Skeletal muscle tissue (tissue), 4 donors: ENCODE data around the gene PBOV1. TPM values are rescaled to one million over a fixed set of nuclear protein-coding genes. Genes with fewer than 3 reads are reported as not detected.
"Not testable (repeated sequence)": the region's sequence is repeated elsewhere in the genome, so short reads cannot be mapped to it uniquely, and the experiment has no call there.

Source experiments
- H3K27ac ChIP-seq: one replicate; pipeline ENCODE4 v1.7.0; 2013; ENCODE audit warnings: mild to moderate bottlenecking, low read depth, low read length, inconsistent platforms
- H3K27me3 ChIP-seq, 3 donors: one replicate each; pipeline ENCODE4 v1.7.0; 2013; ENCODE audit warnings: low read length in 3 of 3; ENCODE audit not compliant: control insufficient read depth in 3 of 3, insufficient read depth in 3 of 3
- H3K36me3 ChIP-seq, 3 donors: one replicate each; pipeline ENCODE4 v1.7.0; 2013; ENCODE audit warnings: low read length in 3 of 3; ENCODE audit not compliant: control insufficient read depth in 3 of 3, insufficient read depth in 3 of 3
- H3K4me1 ChIP-seq, 3 donors: one replicate each; pipeline ENCODE4 v1.7.0; 2013; ENCODE audit warnings: low read length in 3 of 3, mild to moderate bottlenecking in 3 of 3; ENCODE audit not compliant: control insufficient read depth in 3 of 3, insufficient read depth in 3 of 3
- H3K4me3 ChIP-seq, 3 donors: one replicate each; pipeline ENCODE4 v1.7.0; 2013; ENCODE audit warnings: low read length in 3 of 3
- H3K9ac ChIP-seq, 3 donors: one replicate each; pipeline ENCODE4 v1.7.0; 2013; ENCODE audit warnings: low read length in 3 of 3, mild to moderate bottlenecking in 3 of 3, moderate library complexity in 2 of 3, low read depth in 1 of 3
- H3K9me3 ChIP-seq, 3 donors: one replicate each; pipeline ENCODE4 v1.7.0; 2013; ENCODE audit warnings: low read length in 3 of 3; ENCODE audit not compliant: control insufficient read depth in 3 of 3
- total RNA-seq: library from RNA; depleted of rRNA; stranded (reverse); fragments of >200 nt; gene quantifications from one replicate; pipeline ENCODE4 v1.2.3, GENCODE V29; 2014
- donor health status: Osteomylitis.

PBOV1 gene
- total RNA-seq, 1 donor from 2014 or later, result not detected

DNA sequence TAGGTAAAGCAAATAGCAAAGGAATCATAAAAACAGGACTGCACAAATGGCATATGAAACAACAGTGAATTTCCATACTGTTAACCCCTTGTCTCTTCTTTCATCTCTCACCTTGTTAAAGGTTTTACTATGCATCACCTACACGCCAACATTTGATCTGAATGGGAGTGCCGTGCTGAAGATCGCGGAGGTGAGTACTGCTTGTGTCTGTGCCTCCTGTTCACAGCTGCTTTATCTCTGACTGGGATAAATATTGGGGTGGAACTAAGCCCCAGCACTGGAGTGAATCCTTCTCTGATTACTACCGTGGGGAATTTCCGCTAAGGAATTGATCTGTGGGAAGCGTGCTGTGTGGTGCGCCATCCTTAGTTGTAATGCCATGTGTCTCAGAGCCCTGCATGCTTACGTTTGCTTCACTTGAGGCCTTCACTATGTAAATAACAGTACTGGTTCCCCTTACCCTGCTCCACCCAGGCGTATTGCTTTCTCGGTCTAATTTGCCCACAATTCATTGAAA lies 11.4 kb upstream of the PBOV1 start:
- H3K27ac ChIP-seq, result no peak overlapping the region
- no peaks in the 10 kb centered on the region for H3K36me3 ChIP-seq
- no peaks in the 10 kb centered on the region for H3K4me1 ChIP-seq
- H3K4me3 ChIP-seq, result no peak overlapping the region
- H3K27me3 ChIP-seq, result no peaks in the 10 kb centered on the region
- no peaks in the 10 kb centered on the region for H3K9me3 ChIP-seq
- H3K9ac ChIP-seq, result no peak overlapping the region

DNA sequence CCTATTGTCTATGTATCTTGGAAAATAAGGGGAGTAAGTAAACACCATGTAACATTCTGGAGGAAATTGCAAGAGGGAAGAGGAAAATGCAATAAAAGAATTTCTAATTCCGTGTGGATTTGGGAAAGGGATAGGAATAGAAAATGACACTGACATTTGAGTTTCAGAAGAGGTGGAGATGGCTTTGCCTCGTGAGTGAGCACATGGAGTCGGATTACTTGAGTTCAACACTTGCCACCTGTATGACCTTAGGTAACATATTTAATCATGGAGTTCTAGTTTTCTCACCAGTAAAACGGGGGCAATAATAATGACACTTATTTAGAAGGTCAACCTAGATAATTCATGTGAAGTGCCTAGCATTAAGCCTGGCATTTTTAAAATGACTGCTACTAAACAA lies 10.8 kb upstream of the PBOV1 start:
- Histone ChIP-seq H3K36me3 (no peaks in the 10 kb centered on the region), H3K4me1 (no peaks in the 10 kb centered on the region), H3K9ac (no peak overlapping the region), H3K27me3 (no peaks in the 10 kb centered on the region), H3K27ac (no peak overlapping the region), H3K9me3 (no peaks in the 10 kb centered on the region), H3K4me3 (no peak overlapping the region)

DNA sequence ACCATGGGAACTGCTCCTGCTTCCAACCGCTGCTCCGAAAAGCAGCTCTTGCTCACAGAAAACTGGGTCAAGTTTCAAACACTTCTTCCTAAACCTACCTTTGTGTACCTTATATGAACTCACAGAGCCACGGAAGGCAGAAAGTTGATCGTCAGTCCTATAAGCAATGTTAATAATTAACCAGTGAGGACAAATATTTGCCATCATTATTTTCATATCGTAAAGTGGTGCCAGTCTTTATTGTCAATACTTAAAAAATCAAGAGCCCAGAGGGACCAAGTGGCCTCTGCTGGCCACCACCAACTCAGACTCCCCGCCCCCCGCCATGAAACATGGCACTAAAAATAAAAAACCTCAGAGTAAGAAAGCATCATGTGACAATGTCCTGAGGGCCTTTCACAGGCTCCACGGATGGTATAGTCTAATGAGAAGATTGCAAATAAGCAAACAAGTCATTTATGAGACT lies 9.1 kb upstream of the PBOV1 start:
- H3K36me3 ChIP-seq, result no peaks in the 10 kb centered on the region
- H3K9me3 ChIP-seq, result no peaks in the 10 kb centered on the region
- no peak overlapping the region for H3K4me3 ChIP-seq
- H3K9ac ChIP-seq, result no peak overlapping the region
- no peaks in the 10 kb centered on the region for H3K4me1 ChIP-seq
- H3K27me3 ChIP-seq, result no peaks in the 10 kb centered on the region
- H3K27ac ChIP-seq, result no peak overlapping the region

DNA sequence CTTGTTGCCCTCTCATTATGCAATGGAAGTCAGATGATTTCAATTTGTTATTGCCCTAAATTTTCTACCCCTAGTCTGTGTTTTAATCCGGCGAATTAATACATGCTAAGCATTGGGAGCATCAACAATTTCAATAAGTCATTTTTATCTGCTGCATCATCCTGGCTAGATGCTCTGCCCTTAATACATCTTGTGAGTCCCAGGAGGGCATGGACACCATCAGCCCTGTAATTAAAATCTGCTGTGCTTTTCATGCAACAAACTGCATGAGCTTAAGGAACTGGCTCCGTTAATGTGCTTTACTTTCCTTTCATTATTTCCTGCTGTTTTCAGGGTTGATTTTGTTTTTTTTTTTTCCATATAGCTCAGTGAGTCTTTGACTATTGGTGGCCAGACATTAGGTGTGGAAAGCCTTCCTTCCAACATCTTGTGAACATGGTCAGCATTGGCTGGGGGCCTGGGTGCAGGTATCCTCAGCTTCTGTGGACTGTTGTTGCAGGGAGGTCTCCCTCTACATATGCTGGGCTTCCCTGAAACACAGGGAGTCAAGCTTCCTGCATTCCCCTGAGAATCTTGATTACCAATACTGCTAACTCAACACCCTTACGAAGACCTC lies 8.5 kb upstream of the PBOV1 start:
- Histone ChIP-seq H3K27ac (no peak overlapping the region), H3K9me3 (no peaks in the 10 kb centered on the region), H3K27me3 (no peaks in the 10 kb centered on the region), H3K4me3 (no peak overlapping the region), H3K36me3 (no peaks in the 10 kb centered on the region), H3K4me1 (no peaks in the 10 kb centered on the region), H3K9ac (no peak overlapping the region)

DNA sequence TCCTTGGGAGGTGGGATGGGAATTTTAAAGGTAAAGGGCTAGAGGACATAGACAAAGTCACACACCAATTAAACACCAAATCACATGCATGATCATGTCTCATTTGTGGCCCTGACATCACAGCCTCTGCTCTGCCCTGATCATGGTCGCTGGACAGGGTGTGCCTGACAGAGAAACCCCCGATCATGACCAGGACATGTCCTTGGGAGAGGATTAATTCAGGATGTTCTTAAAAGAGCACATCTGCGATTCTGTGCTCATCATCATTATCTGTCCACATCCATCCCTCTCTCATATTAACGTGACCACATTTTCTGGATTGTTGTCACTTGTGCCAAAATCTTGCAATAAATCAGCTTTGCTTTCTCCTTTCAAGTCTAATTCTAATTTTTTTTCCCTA lies 7.7 kb upstream of the PBOV1 start:
- H3K36me3 ChIP-seq, result no peaks in the 10 kb centered on the region
- no peaks in the 10 kb centered on the region for H3K9me3 ChIP-seq
- H3K27ac ChIP-seq, result no peak overlapping the region
- H3K27me3 ChIP-seq, result no peaks in the 10 kb centered on the region
- H3K9ac ChIP-seq, result no peak overlapping the region
- no peaks in the 10 kb centered on the region for H3K4me1 ChIP-seq
- no peak overlapping the region for H3K4me3 ChIP-seq

DNA sequence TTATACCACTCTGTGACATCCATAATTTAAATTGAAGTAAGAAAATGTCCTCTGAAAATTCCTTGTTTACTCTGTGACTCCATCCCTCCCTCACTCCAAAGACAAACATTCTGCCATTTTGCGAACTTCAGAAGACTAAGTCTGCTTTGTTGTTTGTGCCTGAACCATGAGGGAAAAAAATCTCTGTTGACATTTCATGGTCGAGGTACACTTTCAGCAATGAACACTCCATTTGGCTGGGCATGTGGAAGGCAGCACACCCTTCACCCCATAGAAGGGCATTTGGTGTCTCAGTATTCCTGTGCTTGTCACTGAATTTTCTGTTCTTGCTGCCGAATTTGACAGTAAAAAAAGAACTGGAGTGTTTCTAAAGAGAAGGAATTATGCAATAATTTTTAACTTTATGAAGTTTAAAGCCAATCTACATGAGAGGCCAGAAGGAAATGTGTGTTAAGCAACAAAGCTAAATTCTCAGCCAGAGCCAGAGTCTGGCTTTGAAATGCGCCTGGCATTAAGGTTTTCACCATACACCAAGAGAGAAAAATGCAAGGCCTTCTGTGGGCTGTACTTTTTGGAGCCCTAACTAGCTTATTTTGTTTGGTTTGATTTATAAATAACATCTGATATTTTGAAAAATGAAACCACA lies 4.7 kb upstream of the PBOV1 start:
- no peaks in the 10 kb centered on the region for H3K4me1 ChIP-seq

DNA sequence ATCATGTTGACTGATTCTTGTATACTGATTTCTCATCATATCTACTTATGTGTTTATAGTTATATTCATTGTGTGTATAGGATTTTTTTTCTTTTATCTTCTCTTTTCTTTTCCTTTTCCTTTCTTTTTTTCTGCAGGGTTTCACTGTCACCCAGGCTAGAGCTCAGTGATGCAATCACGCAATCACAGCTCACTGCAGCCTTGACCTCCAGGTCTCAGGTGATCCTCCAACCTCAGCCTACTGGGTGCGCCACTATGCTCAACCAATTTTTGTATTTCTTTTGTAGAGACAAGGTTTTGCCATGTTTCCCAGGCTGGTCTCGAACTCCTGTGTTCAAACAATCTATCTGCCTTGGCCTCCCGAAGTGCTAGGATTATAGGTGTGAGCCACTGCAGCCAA lies 1.6 kb upstream of the PBOV1 start:
- Histone ChIP-seq H3K27me3 (peaks cover 0 to 5% (median 0%) of the 10 kb centered on the region in 3 donors), H3K4me3 (no peak overlapping the region), H3K36me3 (no peaks in the 10 kb centered on the region), H3K9me3 (no peaks in the 10 kb centered on the region), H3K4me1 (no peaks in the 10 kb centered on the region), H3K9ac (no peak overlapping the region), H3K27ac (no peak overlapping the region)

More for the DNA sequence above, 4.7 kb upstream of the PBOV1 start:
- Histone ChIP-seq H3K9me3 (no peaks in the 10 kb centered on the region), H3K4me3 (no peak overlapping the region), H3K9ac (no peak overlapping the region), H3K27ac (no peak overlapping the region), H3K27me3 (peaks cover 0 to 5% (median 0%) of the 10 kb centered on the region in 3 donors), H3K36me3 (no peaks in the 10 kb centered on the region)

DNA sequence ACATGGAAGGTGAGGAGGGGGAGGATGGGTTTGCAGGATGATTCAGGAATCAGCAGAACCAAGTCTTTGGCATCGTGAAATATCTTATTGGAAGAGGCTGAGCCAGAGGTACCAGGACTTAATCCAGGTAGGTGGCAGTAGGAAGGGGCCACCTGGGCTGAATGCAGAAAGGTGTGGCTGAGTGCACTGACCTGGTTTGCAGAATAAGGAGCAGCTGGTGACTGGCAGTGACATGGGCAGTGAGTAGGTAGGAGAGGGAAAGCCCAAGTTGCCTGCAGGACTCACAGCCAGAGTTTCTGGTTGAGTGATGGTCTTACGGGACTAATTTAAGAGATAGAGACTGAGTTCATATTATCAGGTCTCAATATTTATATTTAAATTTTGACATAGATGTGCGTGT lies 1.1 kb upstream of the PBOV1 start:
- Histone ChIP-seq H3K9ac (no peak overlapping the region), H3K27ac (no peak overlapping the region), H3K27me3 (peaks cover 0 to 5% (median 0%) of the 10 kb centered on the region in 3 donors), H3K9me3 (no peaks in the 10 kb centered on the region), H3K36me3 (no peaks in the 10 kb centered on the region), H3K4me1 (no peaks in the 10 kb centered on the region), H3K4me3 (no peak overlapping the region)

DNA sequence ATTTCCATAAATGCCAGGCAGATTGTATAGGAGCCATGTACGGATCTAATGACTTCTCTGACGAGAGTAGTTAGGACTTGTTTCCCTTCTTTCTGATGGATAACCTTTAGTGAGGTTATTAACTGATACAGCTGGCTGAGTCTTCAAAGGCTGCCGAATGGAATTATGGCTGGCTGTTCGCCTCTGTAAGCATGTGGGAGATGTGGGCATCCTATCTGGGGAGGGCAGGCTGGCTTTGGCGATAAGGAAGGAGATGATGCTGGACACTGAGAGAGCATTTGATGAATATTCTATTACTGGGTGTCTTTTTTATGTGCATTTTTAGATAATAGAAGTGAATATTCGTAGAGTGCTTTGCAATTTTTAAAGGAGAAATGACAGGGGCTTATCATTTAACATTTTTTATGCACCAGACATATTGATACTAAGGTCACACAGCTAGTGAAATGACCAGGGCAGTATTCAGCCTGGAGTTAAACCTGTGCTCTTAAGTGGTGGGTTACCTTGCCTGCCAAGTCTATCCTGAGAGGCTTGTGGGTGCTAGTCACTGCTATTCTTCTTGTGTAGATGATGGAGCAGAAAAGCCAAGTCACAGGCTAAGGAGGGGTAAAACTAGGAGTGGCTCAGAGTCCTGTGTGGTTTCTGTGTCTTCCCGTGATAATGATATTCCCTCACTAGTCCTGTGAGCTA lies 3.1 kb downstream of the PBOV1 start:
- Histone ChIP-seq H3K9ac (no peak overlapping the region), H3K27me3 (peaks cover 0 to 5% (median 0%) of the 10 kb centered on the region in 3 donors), H3K36me3 (no peaks in the 10 kb centered on the region), H3K27ac (no peak overlapping the region), H3K4me1 (no peaks in the 10 kb centered on the region), H3K4me3 (no peak overlapping the region), H3K9me3 (no peaks in the 10 kb centered on the region)

DNA sequence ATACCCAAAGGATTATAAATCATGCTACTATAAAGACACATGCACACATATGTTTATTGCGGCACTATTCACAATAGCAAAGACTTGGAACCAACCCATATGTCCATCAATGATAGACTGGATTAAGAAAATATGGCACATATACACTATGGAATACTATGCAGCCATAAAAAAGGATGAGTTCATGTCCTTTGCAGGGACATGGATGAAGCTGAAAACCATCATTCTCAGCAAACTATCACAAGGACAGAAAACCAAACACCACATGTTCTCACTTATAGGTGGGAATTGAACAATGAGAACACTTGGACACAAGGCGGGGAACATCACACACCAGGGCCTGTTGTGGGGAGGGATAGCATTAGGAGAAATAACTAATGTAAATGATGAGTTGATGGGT lies 5.8 kb downstream of the PBOV1 start:
- not testable (repeated sequence) for H3K36me3 ChIP-seq, H3K9ac ChIP-seq, H3K4me1 ChIP-seq, H3K27me3 ChIP-seq, H3K9me3 ChIP-seq, H3K27ac ChIP-seq, H3K4me3 ChIP-seq
